Natural killer cell treated with Interleukin-12 subunit alpha and Interleukin-12 subunit beta and Interleukin-15 and Interleukin-18, amount 100 ng/mL, for 72 hours (primary cell): ENCODE results near the gene RUFY3. TPM values are rescaled to one million over a fixed set of nuclear protein-coding genes. Genes with fewer than 3 reads are reported as not detected.
A peak's percentile ranks its signal among the peaks of the same experiment; 100 is the strongest.
"Not testable (repeated sequence)": the region's sequence is repeated elsewhere in the genome, so short reads cannot be mapped to it uniquely, and the experiment has no call there.

Experiments
- ATAC-seq, 2 donors: fragments of 150-1000 bp; cut with Tn5 transposase in 1 of 2; sonication (Bioruptor Pico), chemical (Tn5 transposase) in 1 of 2; 2 replicates each; pipeline ENCODE4 v1.10.0; 2021
- DNase-seq: peaks from one replicate; pipeline ENCODE4 v3.0.0; 2022; ENCODE audit warnings: low spot score
- H3K27ac Mint-ChIP-seq, 2 donors: 1 replicate in 1 of 2; 2 replicates in 1 of 2; pipeline ENCODE4 v1.8.0; 2022; ENCODE audit warnings: mixed read lengths in 2 of 2, mild to moderate bottlenecking in 1 of 2, moderate library complexity in 1 of 2
- H3K27me3 Mint-ChIP-seq, 2 donors: 1 replicate in 1 of 2; 2 replicates in 1 of 2; pipeline ENCODE4 v1.8.0; 2022; ENCODE audit warnings: mixed read lengths in 2 of 2
- H3K36me3 Mint-ChIP-seq: one replicate; pipeline ENCODE4 v1.8.0; 2022; ENCODE audit warnings: mixed read lengths
- H3K4me1 Mint-ChIP-seq, 2 donors: 1 replicate in 1 of 2; 2 replicates in 1 of 2; pipeline ENCODE4 v1.8.0; 2022; ENCODE audit warnings: low read depth in 2 of 2, mixed read lengths in 2 of 2, mild to moderate bottlenecking in 1 of 2
- H3K4me3 Mint-ChIP-seq: one replicate; pipeline ENCODE4 v1.8.0; 2022; ENCODE audit warnings: mixed read lengths
- H3K9me3 Mint-ChIP-seq: 2 replicates; pipeline ENCODE4 v1.8.0; 2022; ENCODE audit warnings: mixed read lengths
- total RNA-seq, 2 donors: library from RNA; stranded (reverse); gene quantifications; one replicate each; pipeline ENCODE4 v1.2.3, GENCODE V29; 2022

The RUFY3 gene
- total RNA-seq, 2 donors from 2014 or later = 17.7 to 26.3 TPM

DNA sequence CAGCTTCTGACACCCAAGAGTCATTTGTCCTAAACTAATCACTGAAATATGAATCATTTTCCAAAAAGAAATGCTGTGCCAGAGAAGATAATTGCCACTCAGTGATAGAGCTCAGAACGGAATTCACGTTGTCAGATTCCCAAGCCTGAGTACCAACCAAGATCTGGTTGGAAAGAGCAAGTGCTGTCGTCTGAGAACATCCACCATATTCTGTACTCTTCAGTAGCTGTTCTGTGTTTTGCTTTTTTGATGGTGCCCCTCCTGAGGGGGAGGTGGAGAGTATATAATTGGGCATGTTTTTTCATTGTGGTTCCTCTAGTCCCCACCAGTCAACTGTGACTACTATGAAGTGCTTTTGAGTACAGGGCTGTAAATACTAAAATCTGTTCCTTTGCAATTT lies 13.2 kb downstream of the RUFY3 start:
- H3K4me1 Mint-ChIP-seq = peaks cover 27 to 44% of the 10 kb centered on the region in 2 donors
- no peak for DNase-seq
- peak; percentile 26 to 45 for ATAC-seq
- no peaks in the 10 kb centered on the region for H3K9me3 Mint-ChIP-seq
- peak overlapping the region; percentile 89 for H3K4me3 Mint-ChIP-seq
- H3K27ac Mint-ChIP-seq = peak overlapping the region; percentile 90 to 96
- H3K27me3 Mint-ChIP-seq = no peaks in the 10 kb centered on the region
- H3K36me3 Mint-ChIP-seq = no peaks in the 10 kb centered on the region

DNA sequence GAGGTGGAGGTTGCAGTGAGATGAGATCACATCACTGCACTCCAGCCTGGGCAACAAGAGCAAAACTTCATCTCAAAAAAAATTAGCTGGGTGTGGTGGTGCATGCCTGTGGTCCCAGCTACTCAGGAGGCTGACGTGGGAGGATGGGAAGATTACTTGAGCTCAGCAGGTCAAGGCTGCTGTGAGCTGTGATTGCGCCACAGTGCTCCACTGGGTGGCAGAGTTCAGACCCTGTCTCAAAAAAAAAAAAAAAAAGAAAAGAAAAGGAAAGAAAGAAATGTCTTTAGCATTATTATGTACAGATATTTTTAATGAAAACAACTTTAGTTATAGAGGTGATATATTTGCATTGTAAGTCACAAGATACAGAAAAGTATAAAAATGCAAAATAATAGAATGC lies 14.2 kb downstream of the RUFY3 start:
- Mint-ChIP-seq H3K4me1 (peaks cover 27 to 44% of the 10 kb centered on the region in 2 donors), H3K4me3 (peak overlapping the region; percentile 58), H3K27ac (peak overlapping the region; percentile 90 to 96)
- H3K36me3 Mint-ChIP-seq, H3K9me3 Mint-ChIP-seq, DNase-seq, H3K27me3 Mint-ChIP-seq: not testable (repeated sequence)
- peak; percentile 60 to 70 for ATAC-seq

DNA sequence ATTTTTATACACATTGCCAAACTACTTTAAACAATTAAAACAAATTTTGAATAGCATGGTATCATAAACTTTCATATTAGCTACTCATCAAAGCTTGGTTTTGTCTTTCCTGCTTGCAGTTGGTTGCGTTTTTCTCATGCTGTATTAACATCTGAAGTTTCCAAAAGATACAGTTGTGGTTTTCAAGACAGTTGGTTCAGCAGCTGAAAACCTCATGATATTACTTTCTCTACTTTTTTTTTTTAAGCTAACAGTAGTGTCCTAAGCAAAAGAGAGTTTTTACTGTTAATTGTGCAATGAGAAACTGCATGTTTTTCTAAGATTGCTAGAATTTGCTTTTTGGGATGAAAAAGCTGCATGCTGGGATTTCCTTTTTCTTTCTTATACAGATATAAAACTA lies 15.2 kb downstream of the RUFY3 start:
- Mint-ChIP-seq H3K36me3 (no peaks in the 10 kb centered on the region), H3K4me1 (peaks cover 27 to 42% of the 10 kb centered on the region in 2 donors), H3K27me3 (no peaks in the 10 kb centered on the region), H3K9me3 (no peaks in the 10 kb centered on the region), H3K4me3 (peak overlapping the region; percentile 42), H3K27ac (peak overlapping the region; percentile 41 to 43)
- ATAC-seq (no peak), DNase-seq (no peak)

DNA sequence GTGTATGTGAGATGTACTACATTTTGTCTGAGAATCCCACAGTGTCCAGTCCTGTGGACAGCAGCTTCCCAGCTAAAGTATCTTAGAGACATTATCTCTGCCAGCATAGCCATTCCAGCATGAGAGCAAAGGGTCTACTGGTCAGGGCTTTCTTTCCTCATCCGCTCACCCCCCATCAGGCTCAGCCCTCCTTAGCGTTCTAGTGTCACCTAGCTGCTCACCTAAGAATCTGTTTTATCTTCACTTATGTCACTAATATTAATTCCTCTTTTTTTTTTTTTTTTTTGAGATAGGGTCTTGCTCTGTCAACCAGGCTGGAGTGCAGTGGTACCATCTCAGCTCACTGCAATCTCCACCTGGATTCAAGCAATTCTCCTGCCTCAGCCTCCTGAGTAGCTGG lies 15.6 kb downstream of the RUFY3 start:
- Mint-ChIP-seq H3K36me3 (no peaks in the 10 kb centered on the region), H3K27ac (peak overlapping the region in 1 of 2 donors; percentile 41), H3K27me3 (no peaks in the 10 kb centered on the region), H3K4me1 (peaks cover 27 to 38% of the 10 kb centered on the region in 2 donors), H3K9me3 (no peaks in the 10 kb centered on the region), H3K4me3 (peak overlapping the region; percentile 42)
- no peak for ATAC-seq
- DNase-seq = no peak

- Mint-ChIP-seq H3K4me1 (peaks cover 19 to 27% of the 10 kb centered on the region in 2 donors), H3K4me3 (no peak overlapping the region), H3K36me3 (no peaks in the 10 kb centered on the region), H3K27me3 (no peaks in the 10 kb centered on the region), H3K27ac (no peak overlapping the region), H3K9me3 (no peaks in the 10 kb centered on the region)
- no peak for DNase-seq
- no peak for ATAC-seq
These were observed 18.0 kb downstream of the RUFY3 start for GRCh38 chr4:70739496-70740337.

- H3K36me3 Mint-ChIP-seq = no peaks in the 10 kb centered on the region
- H3K27me3 Mint-ChIP-seq = no peaks in the 10 kb centered on the region
- DNase-seq (no peak), ATAC-seq (no peak)
- no peak overlapping the region for H3K27ac Mint-ChIP-seq
- no peaks in the 10 kb centered on the region for H3K9me3 Mint-ChIP-seq
- no peak overlapping the region for H3K4me3 Mint-ChIP-seq
- peaks cover 5 to 6% of the 10 kb centered on the region in 2 donors for H3K4me1 Mint-ChIP-seq
These were observed 20.3 kb downstream of the RUFY3 start for GRCh38 chr4:70741867-70742658.

DNA sequence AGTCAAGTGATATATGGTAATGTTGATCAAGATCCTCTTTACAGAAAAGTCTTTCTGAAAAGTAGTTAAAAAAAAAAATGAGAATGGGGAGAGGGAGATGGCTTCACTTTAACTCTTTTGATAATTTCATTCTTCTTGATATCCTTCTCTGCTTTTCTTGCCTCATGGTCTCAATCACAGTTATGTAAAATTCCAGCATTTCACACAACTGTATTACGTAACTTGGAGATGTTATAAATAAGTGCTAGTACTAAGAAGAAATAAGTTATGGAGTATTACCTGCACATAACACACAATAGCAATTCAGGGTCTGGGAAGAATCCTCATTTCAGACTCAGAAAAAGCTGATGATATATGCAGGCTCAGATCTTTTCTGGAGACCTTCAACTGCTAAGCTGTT lies 22.0 kb downstream of the RUFY3 start:
- H3K27ac Mint-ChIP-seq = no peak overlapping the region
- H3K36me3 Mint-ChIP-seq = no peaks in the 10 kb centered on the region
- no peak for ATAC-seq
- no peaks in the 10 kb centered on the region for H3K9me3 Mint-ChIP-seq
- DNase-seq = no peak
- H3K4me1 Mint-ChIP-seq = peaks cover 5 to 11% of the 10 kb centered on the region in 2 donors
- no peaks in the 10 kb centered on the region for H3K27me3 Mint-ChIP-seq
- no peak overlapping the region for H3K4me3 Mint-ChIP-seq

- Mint-ChIP-seq H3K27me3 (no peaks in the 10 kb centered on the region), H3K9me3 (no peaks in the 10 kb centered on the region), H3K36me3 (no peaks in the 10 kb centered on the region), H3K4me1 (peaks cover 5 to 20% of the 10 kb centered on the region in 2 donors), H3K4me3 (no peak overlapping the region), H3K27ac (no peak overlapping the region)
- ATAC-seq = no peak
- DNase-seq = no peak
These were observed 24.5 kb downstream of the RUFY3 start for GRCh38 chr4:70746179-70746839.

- ATAC-seq (no peak), DNase-seq (no peak)
- H3K9me3 Mint-ChIP-seq = no peaks in the 10 kb centered on the region
- H3K27ac Mint-ChIP-seq = no peak overlapping the region
- no peaks in the 10 kb centered on the region for H3K36me3 Mint-ChIP-seq
- no peaks in the 10 kb centered on the region for H3K27me3 Mint-ChIP-seq
- peaks cover 5 to 24% of the 10 kb centered on the region in 2 donors for H3K4me1 Mint-ChIP-seq
- H3K4me3 Mint-ChIP-seq = no peak overlapping the region
These were observed 26.1 kb downstream of the RUFY3 start for GRCh38 chr4:70747874-70748273.

DNA sequence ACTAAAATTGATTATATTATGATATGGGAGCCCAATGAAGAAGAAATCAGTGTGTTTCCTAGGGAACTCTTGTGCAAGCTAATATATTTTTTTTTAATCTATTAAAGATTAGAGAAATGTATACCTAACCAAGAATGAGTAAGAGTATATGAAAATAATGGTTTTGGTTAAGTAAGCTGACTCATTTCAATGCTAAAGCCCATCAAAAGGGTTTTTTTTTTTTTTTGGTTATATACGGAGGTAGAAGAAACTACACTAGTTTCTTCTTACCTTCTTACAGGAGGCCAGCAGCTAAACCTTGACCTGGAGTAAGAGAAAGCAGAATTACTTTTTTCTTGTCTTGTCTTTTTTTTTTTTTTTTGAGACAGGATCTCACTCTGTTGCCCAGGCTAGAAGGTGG lies 27.5 kb downstream of the RUFY3 start:
- H3K36me3 Mint-ChIP-seq = no peaks in the 10 kb centered on the region
- ATAC-seq (peak in 1 of 2 donors; percentile 41), DNase-seq (no peak)

DNA sequence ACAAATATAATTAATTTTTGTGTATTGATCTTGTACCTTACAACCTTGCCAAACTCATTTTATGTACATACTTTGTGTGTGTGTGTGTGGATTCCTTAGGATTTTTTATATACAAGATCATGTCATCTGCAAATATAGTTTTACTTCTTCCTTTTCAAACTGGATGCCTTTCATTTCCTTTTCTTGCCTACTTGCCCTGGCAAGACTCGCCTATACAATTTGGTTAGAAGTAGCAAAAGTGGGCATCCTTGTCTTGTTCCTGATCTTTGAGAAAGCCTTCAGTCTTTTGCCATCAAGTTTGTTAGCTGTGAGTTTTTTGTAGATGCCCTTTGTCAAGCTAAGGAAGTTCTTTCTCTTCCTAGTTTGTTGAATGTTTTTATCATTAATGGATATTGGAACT lies 30.5 kb downstream of the RUFY3 start:
- DNase-seq (no peak), ATAC-seq (no peak)
- no peaks in the 10 kb centered on the region for H3K36me3 Mint-ChIP-seq
- H3K27ac Mint-ChIP-seq = no peak overlapping the region
- H3K27me3 Mint-ChIP-seq = no peaks in the 10 kb centered on the region
- H3K4me3 Mint-ChIP-seq = no peak overlapping the region
- H3K9me3 Mint-ChIP-seq = peaks cover 7% of the 10 kb centered on the region
- peaks cover 9 to 24% of the 10 kb centered on the region in 2 donors for H3K4me1 Mint-ChIP-seq

More for the DNA sequence above, 27.5 kb downstream of the RUFY3 start:
- Mint-ChIP-seq H3K27me3 (no peaks in the 10 kb centered on the region), H3K4me3 (no peak overlapping the region), H3K27ac (no peak overlapping the region), H3K4me1 (peaks cover 5 to 24% of the 10 kb centered on the region in 2 donors), H3K9me3 (no peaks in the 10 kb centered on the region)

GRCh38 chr4:70753630-70754029 lies 31.9 kb downstream of the RUFY3 start:
- DNase-seq (no peak), ATAC-seq (no peak)
- no peaks in the 10 kb centered on the region for H3K36me3 Mint-ChIP-seq
- no peak overlapping the region for H3K4me3 Mint-ChIP-seq
- no peaks in the 10 kb centered on the region for H3K27me3 Mint-ChIP-seq
- H3K9me3 Mint-ChIP-seq = peaks cover 7% of the 10 kb centered on the region
- no peak overlapping the region for H3K27ac Mint-ChIP-seq
- H3K4me1 Mint-ChIP-seq = peaks cover 4 to 14% of the 10 kb centered on the region in 2 donors

- Mint-ChIP-seq H3K4me3 (no peak overlapping the region), H3K27me3 (no peaks in the 10 kb centered on the region), H3K27ac (no peak overlapping the region), H3K36me3 (no peaks in the 10 kb centered on the region), H3K4me1 (peaks cover 10 to 20% of the 10 kb centered on the region in 2 donors), H3K9me3 (peaks cover 7% of the 10 kb centered on the region)
- ATAC-seq (no peak), DNase-seq (no peak)
These were observed 32.7 kb downstream of the RUFY3 start for GRCh38 chr4:70754470-70754869.
